ENCODE data around the gene FEV. TPM values are rescaled to one million over a fixed set of nuclear protein-coding genes. Genes with fewer than 3 reads are reported as not detected.

The FEV gene
- polyA plus RNA-seq, 3 donors from 2014 or later: not detected

- Mint-ChIP-seq H3K4me3 (no peak overlapping the region), H3K27me3 (ENCODE audit: low read depth in 3 of 3) (peaks cover 0 to 7% (median 5%) of the 10 kb centered on the region in 3 donors), H3K9me3 (no peaks in the 10 kb centered on the region), H3K36me3 (no peaks in the 10 kb centered on the region), H3K4me1 (no peaks in the 10 kb centered on the region), H3K27ac (no peak overlapping the region)
- DNase-seq: no peak
Observed at GRCh38 chr2:219022616-219023015, 37.6 kb upstream of the FEV start.

- no peak for DNase-seq
- Mint-ChIP-seq H3K27ac (no peak overlapping the region), H3K9me3 (no peaks in the 10 kb centered on the region), H3K27me3 (ENCODE audit: low read depth in 3 of 3) (peaks cover 0 to 9% (median 2%) of the 10 kb centered on the region in 3 donors), H3K4me3 (no peak overlapping the region), H3K36me3 (no peaks in the 10 kb centered on the region), H3K4me1 (no peaks in the 10 kb centered on the region)
Observed at GRCh38 chr2:219022041-219022440, 37.1 kb upstream of the FEV start.

DNA sequence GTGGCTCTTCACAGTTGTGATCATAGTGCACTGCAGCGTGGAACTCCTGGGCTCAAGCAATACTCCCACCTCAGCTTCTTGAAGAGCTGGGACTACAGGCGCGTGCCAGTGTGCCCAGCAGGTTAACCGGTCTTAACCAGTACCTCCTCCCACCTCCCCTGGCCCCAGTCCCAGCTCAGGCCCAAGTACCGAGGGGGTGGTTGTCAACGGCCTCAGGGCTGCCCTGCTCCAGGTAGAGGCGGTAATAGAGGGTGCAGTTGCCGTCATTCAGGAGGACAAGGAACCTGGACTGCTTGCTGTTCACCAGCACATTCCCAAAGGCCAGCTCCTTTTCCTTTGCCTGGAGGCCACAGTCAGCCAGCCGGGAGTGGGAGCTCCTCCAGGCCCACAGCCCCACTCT is 36.6 kb upstream of the FEV start:
- peaks cover 2 to 9% (median 2%) of the 10 kb centered on the region in 3 donors for H3K27me3 Mint-ChIP-seq (ENCODE audit: low read depth in 3 of 3)
- H3K4me1 Mint-ChIP-seq: no peaks in the 10 kb centered on the region
- no peaks in the 10 kb centered on the region for H3K9me3 Mint-ChIP-seq
- H3K27ac Mint-ChIP-seq: no peak overlapping the region
- DNase-seq: no peak
- H3K4me3 Mint-ChIP-seq: no peak overlapping the region
- H3K36me3 Mint-ChIP-seq: no peaks in the 10 kb centered on the region

GRCh38 chr2:219020604-219021365 is 35.8 kb upstream of the FEV start:
- Mint-ChIP-seq H3K27me3 (ENCODE audit: low read depth in 3 of 3) (peaks cover 2 to 9% (median 4%) of the 10 kb centered on the region in 3 donors), H3K4me3 (no peak overlapping the region), H3K9me3 (no peaks in the 10 kb centered on the region), H3K36me3 (no peaks in the 10 kb centered on the region), H3K4me1 (no peaks in the 10 kb centered on the region), H3K27ac (no peak overlapping the region)
- no peak for DNase-seq

GRCh38 chr2:219019436-219019835 is 34.5 kb upstream of the FEV start:
- H3K4me3 Mint-ChIP-seq: no peak overlapping the region
- H3K27ac Mint-ChIP-seq: no peak overlapping the region
- no peak for DNase-seq
- H3K36me3 Mint-ChIP-seq: no peaks in the 10 kb centered on the region
- no peaks in the 10 kb centered on the region for H3K4me1 Mint-ChIP-seq
- H3K27me3 Mint-ChIP-seq (ENCODE audit: low read depth in 3 of 3): peaks cover 3 to 8% (median 6%) of the 10 kb centered on the region in 3 donors
- H3K9me3 Mint-ChIP-seq: no peaks in the 10 kb centered on the region

GRCh38 chr2:219018726-219019125 is 33.7 kb upstream of the FEV start:
- no peak overlapping the region for H3K4me3 Mint-ChIP-seq
- H3K9me3 Mint-ChIP-seq: no peaks in the 10 kb centered on the region
- DNase-seq: no peak

DNA sequence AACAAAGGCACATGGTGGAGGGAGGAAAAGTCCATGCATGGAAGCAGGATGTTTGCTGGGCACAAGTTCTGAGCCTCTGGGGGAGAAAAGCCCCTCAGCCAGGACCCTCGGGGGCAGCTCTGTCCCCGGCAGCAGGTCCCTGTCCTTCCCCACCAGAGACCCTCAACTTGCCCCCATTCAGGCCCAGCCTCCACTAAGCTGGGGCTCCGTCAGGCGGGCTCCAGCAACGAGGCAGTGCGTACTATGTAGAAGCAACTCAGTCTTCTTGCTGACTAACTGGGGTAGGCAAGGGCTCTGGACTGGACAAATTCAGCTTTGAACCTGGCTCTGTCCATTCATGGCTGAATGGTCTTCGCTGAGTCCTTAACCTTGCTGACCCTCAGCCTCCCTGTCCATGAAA is 33.3 kb upstream of the FEV start:
- DNase-seq: no peak
- no peak overlapping the region for H3K27ac Mint-ChIP-seq
- peaks cover 3 to 8% (median 7%) of the 10 kb centered on the region in 3 donors for H3K27me3 Mint-ChIP-seq (ENCODE audit: low read depth in 3 of 3)
- H3K4me1 Mint-ChIP-seq: no peaks in the 10 kb centered on the region
- H3K36me3 Mint-ChIP-seq: no peaks in the 10 kb centered on the region
- no peaks in the 10 kb centered on the region for H3K9me3 Mint-ChIP-seq
- no peak overlapping the region for H3K4me3 Mint-ChIP-seq

More at GRCh38 chr2:219018726-219019125, 33.7 kb upstream of the FEV start:
- no peak overlapping the region for H3K27ac Mint-ChIP-seq
- H3K36me3 Mint-ChIP-seq: no peaks in the 10 kb centered on the region
- H3K27me3 Mint-ChIP-seq (ENCODE audit: low read depth in 3 of 3): peaks cover 3 to 8% (median 7%) of the 10 kb centered on the region in 3 donors
- no peaks in the 10 kb centered on the region for H3K4me1 Mint-ChIP-seq

DNA sequence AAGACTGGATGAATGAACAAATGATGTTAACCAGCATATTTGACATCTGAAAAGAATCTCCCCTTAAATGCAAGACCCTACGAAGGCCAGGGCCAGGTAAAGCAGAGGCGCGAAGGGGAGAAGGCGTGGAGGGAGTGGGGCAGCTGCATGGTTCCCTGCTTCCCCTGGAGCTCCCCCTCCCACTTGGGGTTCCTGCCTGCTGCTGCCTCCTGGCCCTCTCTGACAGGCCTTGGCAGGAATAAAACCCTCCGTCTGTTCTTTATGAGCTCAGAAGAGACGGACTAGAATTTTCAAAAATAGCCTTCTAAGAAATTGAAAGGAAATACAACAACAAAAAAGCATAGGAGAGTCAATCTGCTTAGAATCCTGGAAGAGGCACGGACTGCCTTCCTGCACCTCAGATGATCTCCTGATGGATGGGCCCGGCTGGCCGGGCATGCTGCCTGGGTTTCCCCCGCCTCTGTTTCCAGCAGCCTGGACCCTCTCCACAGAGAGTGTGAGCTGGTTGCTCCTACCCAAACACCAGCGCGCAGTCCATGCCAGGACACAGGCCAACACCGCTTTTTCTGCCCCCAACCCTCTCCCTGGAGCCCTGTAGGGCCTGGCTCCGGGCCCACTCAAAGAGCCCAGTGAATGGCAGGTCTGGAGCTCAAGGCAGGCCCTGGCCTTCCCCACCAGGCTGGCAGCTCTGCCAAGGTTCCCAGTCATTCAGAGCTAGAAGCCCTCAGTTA is 32.4 kb upstream of the FEV start:
- Mint-ChIP-seq H3K27me3 (ENCODE audit: low read depth in 3 of 3) (peaks cover 1 to 8% (median 7%) of the 10 kb centered on the region in 3 donors), H3K9me3 (no peaks in the 10 kb centered on the region), H3K36me3 (no peaks in the 10 kb centered on the region), H3K27ac (no peak overlapping the region), H3K4me1 (no peaks in the 10 kb centered on the region), H3K4me3 (no peak overlapping the region)
- no peak for DNase-seq

GRCh38 chr2:219016721-219017120 is 31.7 kb upstream of the FEV start:
- peaks cover 1 to 9% (median 8%) of the 10 kb centered on the region in 3 donors for H3K27me3 Mint-ChIP-seq (ENCODE audit: low read depth in 3 of 3)
- H3K9me3 Mint-ChIP-seq: no peaks in the 10 kb centered on the region
- no peak for DNase-seq
- H3K27ac Mint-ChIP-seq: no peak overlapping the region
- no peaks in the 10 kb centered on the region for H3K36me3 Mint-ChIP-seq
- H3K4me3 Mint-ChIP-seq: no peak overlapping the region
- H3K4me1 Mint-ChIP-seq: no peaks in the 10 kb centered on the region

GRCh38 chr2:219010873-219011272 is 25.9 kb upstream of the FEV start:
- H3K27ac Mint-ChIP-seq: no peak overlapping the region
- no peaks in the 10 kb centered on the region for H3K9me3 Mint-ChIP-seq
- H3K27me3 Mint-ChIP-seq (ENCODE audit: low read depth in 3 of 3): peaks cover 4 to 7% (median 7%) of the 10 kb centered on the region in 3 donors
- no peaks in the 10 kb centered on the region for H3K4me1 Mint-ChIP-seq
- no peak overlapping the region for H3K4me3 Mint-ChIP-seq
- DNase-seq: no peak
- H3K36me3 Mint-ChIP-seq: no peaks in the 10 kb centered on the region

DNA sequence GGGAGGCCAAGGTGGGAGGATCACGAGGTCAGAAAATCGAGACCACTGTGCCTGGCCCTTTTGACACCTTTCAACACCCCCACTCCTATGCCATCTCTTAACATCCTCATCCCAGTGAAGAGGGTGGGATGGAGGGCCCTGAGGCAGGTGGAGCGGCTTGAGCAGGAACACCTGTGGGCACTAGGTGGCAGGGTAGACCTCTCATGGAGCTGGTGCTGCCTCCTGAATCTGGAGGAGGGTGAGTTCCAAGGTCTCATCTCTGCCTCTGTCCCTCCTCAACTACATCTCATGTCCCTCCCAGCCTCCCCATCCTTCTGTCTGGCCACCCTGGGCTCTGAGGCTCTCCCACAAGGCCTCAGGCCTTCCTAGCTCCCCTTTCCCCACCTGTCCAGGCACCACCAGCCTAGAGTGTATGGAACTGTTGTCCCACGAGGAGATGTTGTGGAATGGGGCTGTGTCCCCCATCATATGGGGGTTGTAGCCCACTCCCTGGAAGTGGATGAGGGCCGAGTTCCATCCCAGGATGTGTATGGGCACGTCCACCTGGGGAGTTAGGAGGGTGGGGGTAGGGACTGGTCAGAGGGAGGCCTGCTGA is 25.3 kb upstream of the FEV start:
- no peak for DNase-seq
- Mint-ChIP-seq H3K36me3 (no peaks in the 10 kb centered on the region), H3K4me3 (no peak overlapping the region)

GRCh38 chr2:219009294-219009693 is 24.3 kb upstream of the FEV start:
- no peak for DNase-seq
- no peaks in the 10 kb centered on the region for H3K36me3 Mint-ChIP-seq
- no peaks in the 10 kb centered on the region for H3K4me1 Mint-ChIP-seq
- H3K4me3 Mint-ChIP-seq: no peak overlapping the region
- no peaks in the 10 kb centered on the region for H3K9me3 Mint-ChIP-seq
- no peak overlapping the region for H3K27ac Mint-ChIP-seq
- H3K27me3 Mint-ChIP-seq (ENCODE audit: low read depth in 3 of 3): peaks cover 5 to 11% (median 10%) of the 10 kb centered on the region in 3 donors

More for the DNA sequence above, 25.3 kb upstream of the FEV start:
- Mint-ChIP-seq H3K27ac (no peak overlapping the region), H3K4me1 (no peaks in the 10 kb centered on the region), H3K27me3 (ENCODE audit: low read depth in 3 of 3) (peaks cover 4 to 9% (median 7%) of the 10 kb centered on the region in 3 donors), H3K9me3 (no peaks in the 10 kb centered on the region)

- Mint-ChIP-seq H3K27me3 (ENCODE audit: low read depth in 3 of 3) (peaks cover 15 to 32% (median 17%) of the 10 kb centered on the region in 3 donors), H3K36me3 (no peaks in the 10 kb centered on the region), H3K4me3 (peak overlapping the region in 2 of 5 donors; percentile 46 to 47), H3K9me3 (no peaks in the 10 kb centered on the region), H3K4me1 (peaks cover 0 to 11% of the 10 kb centered on the region in 2 donors), H3K27ac (no peak overlapping the region)
- no peak for DNase-seq
Observed at GRCh38 chr2:219003979-219004378, 19.0 kb upstream of the FEV start.

DNA sequence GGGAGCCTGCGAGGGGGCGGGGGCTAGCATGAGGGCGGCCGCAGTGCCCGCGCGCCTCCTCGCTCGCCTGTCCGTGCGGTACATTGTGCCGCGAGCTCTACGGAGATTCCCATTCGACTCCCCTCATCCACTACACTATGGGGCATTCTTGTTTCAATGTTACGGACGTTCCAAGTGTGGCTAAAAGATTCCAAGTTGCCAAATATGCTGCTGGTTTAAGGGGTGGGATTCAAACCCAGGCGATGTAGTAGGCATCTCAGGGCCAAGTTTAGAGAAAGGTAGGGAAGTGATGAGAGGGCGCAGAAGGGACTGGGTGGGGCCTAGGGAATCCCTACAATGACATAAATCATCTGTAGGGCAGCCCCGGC is 18.3 kb upstream of the FEV start:
- no peak for DNase-seq
- peak overlapping the region in 4 of 5 donors; percentile 2 to 47 (median 14) for H3K4me3 Mint-ChIP-seq
- no peaks in the 10 kb centered on the region for H3K9me3 Mint-ChIP-seq
- no peaks in the 10 kb centered on the region for H3K36me3 Mint-ChIP-seq
- no peak overlapping the region for H3K27ac Mint-ChIP-seq
- H3K27me3 Mint-ChIP-seq (ENCODE audit: low read depth in 3 of 3): peaks cover 15 to 32% (median 18%) of the 10 kb centered on the region in 3 donors
- H3K4me1 Mint-ChIP-seq: peaks cover 0 to 11% of the 10 kb centered on the region in 2 donors

All from immature natural killer cell (primary cell).